Astrocyte of the cerebellum (primary cell): ENCODE measurements around the gene ZC3H12A.

Source experiments
- DNase-seq: peaks from one replicate; pipeline ENCODE4 v3.0.0-alpha.2; 2011; ENCODE audit warnings: low read depth
- H3K4me3 ChIP-seq: 2 replicates; pipeline ENCODE4 v1.5.1; 2011; ENCODE audit warnings: mild to moderate bottlenecking, low read depth, low read length, moderate library complexity
- CTCF ChIP-seq: IDR thresholded peaks from 2 replicates; pipeline ENCODE4 v1.5.1; 2012; ENCODE audit warnings: low read length, low read depth, moderate library complexity, mild to moderate bottlenecking; ENCODE audit errors: missing control alignments
- in situ Hi-C: cut with HindIII; loops from 2 replicates; pipeline ENCODE4 v1.10.0; 2017; ENCODE audit warnings: low sequenced_read_pairs

The ZC3H12A gene

GRCh38 chr1:37442139-37442538 is 32.2 kb upstream of the ZC3H12A start:
- DNase-seq, result no peak
- H3K4me3 ChIP-seq, result no peak overlapping the region
- in situ Hi-C loops, result loop anchor here (5.0 kb wide), 1 partner anchor 50 kb away; no protein-coding TSS in a partner anchor
- TF ChIP-seq CTCF, result no peak

GRCh38 chr1:37442644-37443043 is 31.7 kb upstream of the ZC3H12A start:
- in situ Hi-C loops, result loop anchor here (5.0 kb wide), 1 partner anchor 50 kb away; no protein-coding TSS in a partner anchor
- DNase-seq, result no peak
- H3K4me3 ChIP-seq, result no peak overlapping the region
- TF ChIP-seq CTCF, result no peak

- in situ Hi-C loops, result no loop called here
- TF ChIP-seq CTCF, result no peak
- no peak for DNase-seq
- no peak overlapping the region for H3K4me3 ChIP-seq
Measured at GRCh38 chr1:37446874-37447273, 27.5 kb upstream of the ZC3H12A start.

- in situ Hi-C loops, result no loop called here
- DNase-seq, result no peak
- no peak for TF ChIP-seq CTCF
- H3K4me3 ChIP-seq, result no peak overlapping the region
Measured at GRCh38 chr1:37448185-37448584, 26.2 kb upstream of the ZC3H12A start.

- no peak for TF ChIP-seq CTCF
- in situ Hi-C loops, result no loop called here
- DNase-seq, result no peak
- H3K4me3 ChIP-seq, result no peak overlapping the region
Measured at GRCh38 chr1:37448691-37449417, 25.5 kb upstream of the ZC3H12A start.

GRCh38 chr1:37449936-37450335 is 24.4 kb upstream of the ZC3H12A start:
- TF ChIP-seq CTCF, result no peak
- no peak overlapping the region for H3K4me3 ChIP-seq
- DNase-seq, result no peak
- in situ Hi-C loops, result no loop called here
